Hypothalamus (tissue), 51 donors: ENCODE measurements around the gene ZSWIM4.

ENCODE experiments used
- DNase-seq, 51 donors: peaks; one replicate each; lab custom pipeline; 2025; lab: John Stamatoyannopoulos, UW

Gene ZSWIM4

DNA sequence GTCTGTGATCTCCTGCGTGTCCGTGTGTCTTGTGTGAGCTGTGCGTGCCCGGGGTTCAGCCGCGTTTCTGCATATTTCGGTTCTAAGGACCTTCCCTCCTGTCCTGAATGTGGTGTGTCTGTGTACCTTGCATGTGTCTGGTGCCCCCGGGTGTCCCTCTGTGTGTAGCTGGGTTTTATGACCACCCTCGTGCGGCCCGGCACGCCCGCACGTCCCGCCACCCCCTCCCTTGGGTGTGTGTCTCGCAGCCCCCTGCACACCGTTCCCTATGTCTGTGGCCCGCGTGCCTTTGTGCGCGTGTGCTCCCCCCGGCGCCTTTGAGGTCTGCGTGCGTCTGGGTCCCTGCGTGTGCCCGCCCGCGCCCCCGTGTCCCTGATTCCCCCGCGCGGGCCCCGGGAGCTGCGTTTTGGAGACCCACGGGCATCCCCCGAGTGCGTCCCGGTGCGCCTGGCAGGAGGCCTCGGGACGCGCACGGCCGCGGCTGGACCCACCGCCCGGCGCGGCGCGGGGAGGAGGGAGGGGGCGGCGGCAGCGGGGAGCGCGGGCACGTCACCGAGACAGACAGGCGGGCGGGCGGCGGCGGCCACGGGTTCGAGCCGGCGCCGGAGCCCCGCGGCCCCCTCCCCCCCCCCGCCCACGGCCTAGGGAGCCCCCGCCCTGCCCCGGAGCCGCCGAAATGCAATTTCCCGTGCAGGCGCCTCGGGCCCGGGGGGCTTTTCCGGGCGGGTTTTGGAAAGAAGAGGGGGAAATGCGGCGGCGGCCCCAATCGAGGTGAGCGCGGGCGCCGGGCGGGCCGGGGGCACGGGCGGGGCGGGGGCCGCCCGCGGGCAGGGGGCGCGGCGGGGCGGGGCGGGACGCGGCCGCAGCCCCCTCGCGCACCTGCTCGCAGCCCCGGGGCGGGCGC, 69.7 kb downstream of the ZSWIM4 start:
- DNase-seq, result peak in 2 of 51 donors; percentile 15 to 27

DNA sequence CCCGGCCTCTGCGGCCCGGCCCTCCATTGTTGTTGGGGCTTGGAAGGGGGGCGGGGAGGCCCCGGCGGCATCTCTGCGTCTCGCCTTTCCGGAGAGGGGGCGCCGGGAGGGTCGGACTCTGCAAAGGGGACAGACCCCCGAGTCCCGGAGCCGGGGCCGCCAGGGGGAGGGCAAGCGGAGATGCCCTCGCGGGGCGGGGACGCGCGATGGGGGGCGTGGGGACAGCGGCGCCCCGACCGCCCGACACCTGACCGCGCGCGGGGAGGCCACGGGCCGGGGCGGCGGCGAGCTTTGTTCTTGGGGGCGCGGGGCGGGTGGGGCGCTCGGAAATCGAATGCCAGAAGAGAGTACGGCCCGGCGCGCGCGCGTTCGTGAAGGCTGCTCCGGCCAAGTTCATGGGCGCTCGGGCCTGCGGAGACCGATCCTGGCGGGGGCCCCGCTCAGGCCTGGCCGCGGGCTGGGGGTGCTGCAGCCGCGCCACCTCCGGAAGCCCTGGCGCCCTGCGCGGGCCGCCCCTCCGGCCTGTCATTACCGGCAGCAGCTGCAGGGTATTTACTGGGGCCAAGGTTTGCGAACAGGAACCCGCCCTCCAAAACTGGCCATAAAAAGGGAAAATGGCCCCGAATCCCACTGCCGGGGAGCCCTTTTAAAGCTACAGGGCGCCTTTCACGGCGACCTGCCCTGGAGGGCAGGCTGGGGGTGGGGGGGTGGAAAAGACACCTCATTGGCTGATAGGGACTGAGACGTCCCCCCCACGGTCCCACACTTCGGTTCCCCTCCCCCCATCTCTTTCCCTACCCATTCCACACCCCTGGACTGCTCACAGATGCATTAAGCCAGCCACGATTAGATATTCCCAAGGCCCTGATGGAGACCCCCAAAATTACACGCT, 70.6 kb downstream of the ZSWIM4 start:
- peak in 10 of 51 donors; percentile 11 to 56 (median 42) for DNase-seq

DNA sequence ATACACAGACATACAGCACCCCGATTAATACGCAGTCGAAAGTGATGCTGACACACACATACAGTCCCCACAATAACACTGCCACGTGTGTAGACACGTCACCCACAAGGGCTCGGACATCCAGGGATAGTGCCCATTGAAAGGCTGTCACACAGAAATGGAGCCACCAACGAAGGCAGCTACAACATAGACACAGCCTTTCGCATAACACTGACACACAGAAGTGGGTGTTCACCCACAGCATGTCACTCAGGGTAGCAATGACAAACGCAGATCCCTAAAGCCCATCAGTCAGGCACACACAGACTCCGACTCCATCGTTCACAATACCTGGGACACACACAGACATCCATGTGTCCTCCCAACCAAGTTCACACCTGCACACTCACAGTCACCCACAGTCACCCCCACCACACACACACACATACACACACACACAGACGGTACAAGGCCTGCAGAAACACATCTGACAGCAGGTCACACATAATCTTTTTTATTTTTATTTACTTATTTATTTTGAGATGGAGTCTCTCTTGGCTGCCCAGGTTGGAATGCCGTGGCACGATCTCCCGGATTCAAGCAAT, 71.3 kb downstream of the ZSWIM4 start:
- DNase-seq, result peak in 6 of 51 donors; percentile 20 to 64 (median 47)

DNA sequence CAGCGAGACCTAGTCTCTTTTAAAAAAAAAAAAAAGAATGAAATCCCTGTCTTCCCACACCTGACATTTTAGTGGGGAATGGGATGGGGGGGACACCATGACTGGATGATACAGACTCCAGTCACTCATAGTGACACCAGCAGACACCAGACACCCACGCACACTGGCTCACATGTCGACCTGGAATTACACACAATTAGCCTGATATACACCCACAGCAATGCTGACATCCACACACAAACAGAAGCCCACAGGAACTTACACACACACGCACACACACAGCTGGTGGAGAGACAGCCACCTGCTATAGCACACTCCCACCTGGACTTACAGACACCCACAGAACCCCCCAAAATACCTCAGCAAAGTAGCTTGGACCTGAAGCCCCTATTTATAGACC, 73.4 kb downstream of the ZSWIM4 start:
- peak in 1 of 51 donors; percentile 55 for DNase-seq

DNA sequence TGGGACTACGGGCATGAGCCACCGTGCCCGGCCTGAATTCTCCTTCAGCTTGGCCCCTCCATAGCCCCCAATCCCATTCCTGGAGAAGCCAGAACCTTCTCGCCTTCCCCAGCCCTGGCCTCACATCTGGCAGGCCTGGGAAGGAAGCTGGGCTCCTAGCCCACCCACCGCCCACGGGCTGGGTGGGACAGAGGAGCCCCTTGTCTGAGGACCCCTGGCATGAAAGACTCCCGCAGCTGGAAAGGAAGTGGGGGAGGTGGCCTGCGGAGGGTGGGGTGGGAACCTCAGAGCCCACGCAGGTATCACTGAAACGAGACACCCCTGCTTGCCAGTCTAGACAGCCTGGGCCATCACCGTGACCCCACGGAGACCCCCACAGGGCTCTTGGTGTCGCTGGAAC, 74.0 kb downstream of the ZSWIM4 start:
- no peak for DNase-seq

DNA sequence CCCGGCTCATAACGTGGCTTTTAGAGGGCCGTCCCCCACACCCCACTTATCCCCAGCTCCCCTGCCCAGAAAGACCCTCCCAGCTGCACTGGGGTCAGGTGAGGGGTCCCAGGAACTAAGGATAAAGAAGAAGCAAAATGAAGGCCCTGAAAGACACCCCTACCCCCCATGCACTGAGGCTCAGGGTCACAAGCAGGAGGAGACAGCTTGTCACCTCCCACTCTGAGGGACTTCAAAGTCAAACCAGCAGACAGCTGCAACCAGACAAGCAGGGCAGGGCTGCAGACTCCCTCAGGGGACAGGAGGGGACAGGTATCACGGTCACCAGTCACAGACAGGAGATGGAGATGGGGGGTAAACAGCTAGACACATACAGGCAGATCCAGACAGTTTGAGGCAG, 75.6 kb downstream of the ZSWIM4 start:
- DNase-seq, result no peak

DNA sequence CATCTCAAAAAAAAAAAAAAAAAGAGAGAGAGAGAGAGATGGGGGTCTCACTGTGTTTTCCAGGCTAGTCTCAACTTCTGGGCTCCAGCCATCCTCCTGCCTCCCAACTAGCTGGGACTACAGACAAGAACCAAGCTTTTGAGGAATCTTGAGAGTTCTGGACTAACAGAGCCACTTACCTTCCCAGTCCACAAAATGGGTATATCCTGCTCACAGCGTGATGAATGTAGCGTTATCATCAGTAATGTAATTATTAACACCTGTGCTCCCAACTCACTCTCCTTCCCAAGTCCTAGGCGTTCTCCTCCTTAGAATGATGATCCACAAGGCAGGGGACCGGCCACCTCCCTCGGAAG, 77.1 kb downstream of the ZSWIM4 start:
- no peak for DNase-seq

DNA sequence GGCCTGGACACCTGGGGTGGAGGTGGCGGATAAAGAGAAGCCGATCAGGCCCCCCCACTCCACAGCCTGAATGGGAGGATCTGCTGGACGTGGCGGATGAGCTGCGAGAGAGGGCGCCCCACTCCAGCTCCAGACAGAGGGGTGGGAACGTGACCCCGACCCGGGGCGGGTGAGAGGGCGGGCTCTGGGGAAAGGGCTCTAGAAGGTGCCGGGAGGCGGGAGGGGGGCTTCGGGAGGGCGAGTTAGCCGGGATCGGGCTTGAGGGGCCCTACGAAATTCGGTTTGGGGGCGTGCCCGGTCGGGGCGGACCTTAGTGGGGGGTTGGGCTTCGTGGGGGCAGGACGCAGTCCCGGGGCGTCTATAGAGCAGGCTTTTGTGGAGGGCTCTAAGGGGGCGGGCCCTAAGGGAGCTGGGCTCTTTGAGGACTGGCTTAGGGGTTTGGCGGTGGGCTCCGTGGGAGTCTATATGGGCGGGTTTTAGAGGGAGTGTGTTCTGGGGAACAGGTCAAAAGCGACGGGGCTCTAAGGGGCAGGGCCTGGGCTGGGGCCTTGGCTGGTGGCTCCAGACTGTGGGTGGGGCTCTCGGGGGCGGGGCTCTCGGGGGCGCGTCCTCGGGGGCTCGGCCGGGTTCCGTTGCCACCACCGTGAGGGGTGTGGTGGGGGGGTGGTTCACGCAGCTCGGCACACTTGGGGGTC, 77.6 kb downstream of the ZSWIM4 start:
- DNase-seq, result peak in 1 of 51 donors; percentile 20

DNA sequence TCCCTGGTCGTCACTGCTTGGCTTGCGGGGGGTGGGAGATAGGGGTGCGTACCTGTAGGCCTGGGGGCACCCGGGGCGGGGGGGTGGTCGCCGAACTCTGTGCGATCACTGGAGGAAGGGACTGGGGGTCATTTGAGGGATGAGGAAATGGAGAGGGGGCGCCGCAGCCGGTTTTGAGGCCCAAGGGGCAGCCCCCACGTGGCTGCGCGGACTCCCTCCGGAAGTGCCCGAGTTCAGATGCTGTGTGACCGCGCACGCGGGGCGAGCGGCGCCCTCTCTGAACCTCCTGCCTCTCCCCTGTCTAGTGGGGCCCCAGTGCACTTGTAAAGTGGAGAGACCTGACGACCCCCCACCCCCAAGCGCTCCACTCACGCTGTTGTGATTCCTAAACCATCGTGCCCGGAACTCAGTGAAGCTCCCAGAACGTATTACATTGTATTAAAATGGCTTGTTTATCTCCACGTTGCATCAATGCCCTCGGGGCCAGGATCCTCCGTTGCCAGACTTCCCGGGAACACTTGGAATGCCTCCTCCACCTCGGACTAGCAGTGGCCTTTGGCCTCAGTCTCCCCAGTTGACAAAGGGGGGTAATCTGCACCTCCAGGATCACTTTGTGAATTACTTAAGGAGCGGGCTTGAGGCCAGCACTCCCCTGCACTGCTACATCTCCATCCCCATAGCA, 78.7 kb downstream of the ZSWIM4 start:
- DNase-seq, result no peak

DNA sequence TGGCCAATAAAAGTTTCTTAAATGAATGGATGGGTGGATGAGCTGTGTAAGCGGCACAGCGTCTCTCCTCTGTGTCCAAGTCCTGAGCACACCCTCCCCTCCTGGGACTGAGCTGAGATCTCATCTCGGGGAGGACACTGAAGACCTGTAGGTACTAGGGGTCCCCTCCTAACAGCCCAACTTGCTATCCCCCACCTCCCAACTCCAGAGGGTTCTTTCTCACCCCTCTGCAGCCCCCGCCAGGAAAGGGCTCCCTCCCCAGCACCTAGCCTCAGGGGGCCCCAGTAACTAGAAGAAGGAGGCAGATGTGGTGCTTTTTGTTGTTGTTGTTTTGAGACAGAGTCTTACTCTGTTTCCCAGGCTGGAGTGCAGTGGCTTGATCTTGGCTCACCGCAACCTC, 80.6 kb downstream of the ZSWIM4 start:
- no peak for DNase-seq

DNA sequence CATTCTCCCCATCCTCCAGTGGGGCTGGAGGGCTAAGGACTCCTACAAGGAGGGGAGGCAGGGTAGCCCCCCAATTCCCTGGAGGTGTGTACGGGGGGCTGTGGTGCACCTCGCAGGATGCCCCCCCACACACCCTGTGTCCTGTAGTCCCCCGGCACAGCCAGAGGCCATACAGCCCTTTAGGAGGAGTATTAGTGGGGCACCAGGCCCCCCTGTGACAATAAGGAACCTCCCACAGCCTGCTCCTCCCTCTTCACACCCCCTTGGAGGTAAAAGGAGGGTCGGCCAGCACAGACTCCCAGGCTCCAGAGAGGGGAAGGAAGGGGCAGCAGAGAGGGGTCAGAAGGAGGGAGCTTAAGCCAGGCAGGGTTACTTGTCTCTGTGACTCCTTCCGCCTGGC, 81.6 kb downstream of the ZSWIM4 start, which contains the start of gene NANOS3:
NANOS3 (plus strand) TSS at position 301 of the 400 bp plus-strand sequence. CDS start 115 bp downstream, outside the sequence.
- no peak for DNase-seq

DNA sequence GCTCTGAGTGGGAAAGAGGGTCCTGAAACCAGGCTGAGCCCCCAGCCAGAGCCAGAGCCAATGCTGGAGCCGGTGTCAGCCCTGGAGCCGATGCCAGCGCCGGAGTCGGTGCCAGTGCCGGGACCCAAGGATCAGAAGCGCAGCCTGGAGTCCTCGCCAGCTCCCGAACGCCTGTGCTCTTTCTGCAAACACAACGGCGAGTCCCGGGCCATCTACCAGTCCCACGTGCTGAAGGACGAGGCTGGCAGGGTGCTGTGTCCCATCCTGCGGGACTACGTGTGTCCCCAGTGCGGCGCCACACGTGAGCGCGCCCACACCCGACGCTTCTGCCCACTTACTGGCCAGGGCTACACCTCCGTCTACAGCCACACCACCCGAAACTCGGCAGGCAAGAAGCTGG, 82.1 kb downstream of the ZSWIM4 start:
- no peak for DNase-seq

DNA sequence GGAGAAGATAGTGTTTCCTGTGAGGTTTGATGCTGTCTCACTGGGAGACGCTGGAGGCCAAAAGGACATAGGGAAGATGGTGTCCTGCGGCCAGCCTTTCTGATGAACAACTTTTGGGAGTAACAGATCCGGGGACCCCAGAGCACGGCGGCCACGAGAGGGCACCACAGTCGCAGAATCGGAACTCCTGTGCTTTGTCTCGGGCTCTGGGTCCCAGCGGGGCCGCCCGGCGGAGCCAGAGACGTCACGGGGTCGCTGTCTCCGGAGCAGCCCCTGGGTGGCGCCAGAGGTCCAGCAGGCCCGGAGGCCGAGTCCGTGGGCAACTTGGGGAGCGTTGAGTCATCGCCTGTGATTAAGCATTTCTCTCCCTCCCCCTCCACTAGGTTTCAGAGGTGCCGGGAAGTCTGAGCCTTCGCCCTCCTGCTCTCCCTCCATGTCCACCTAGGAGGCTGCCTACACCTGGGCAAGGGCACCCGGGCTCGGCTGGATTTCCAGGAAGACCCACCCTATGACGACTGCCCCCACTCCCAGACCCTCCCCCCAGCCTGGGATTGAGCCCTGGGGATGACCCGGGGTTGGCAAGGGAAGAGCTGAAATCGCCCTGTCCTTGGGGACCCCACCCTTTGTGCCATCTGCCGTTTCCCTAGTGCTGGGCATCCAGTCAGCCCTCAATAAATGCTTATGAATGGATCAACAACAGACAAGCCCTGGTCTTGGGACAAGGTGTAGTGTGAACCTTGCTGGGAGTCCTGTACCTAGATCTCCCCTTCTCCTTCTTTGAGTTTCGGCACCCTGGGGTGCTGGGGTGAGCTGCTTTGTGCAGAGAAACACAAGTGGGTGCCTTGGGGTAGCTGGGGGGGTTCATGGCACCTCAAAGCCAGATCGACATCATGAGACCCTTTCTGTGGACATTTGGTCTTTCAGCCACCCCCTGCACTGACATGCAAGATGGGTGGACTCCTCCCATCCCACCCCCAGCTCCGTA, 85.1 kb downstream of the ZSWIM4 start:
- DNase-seq, result peak; percentile 36 to 99 (median 94)

DNA sequence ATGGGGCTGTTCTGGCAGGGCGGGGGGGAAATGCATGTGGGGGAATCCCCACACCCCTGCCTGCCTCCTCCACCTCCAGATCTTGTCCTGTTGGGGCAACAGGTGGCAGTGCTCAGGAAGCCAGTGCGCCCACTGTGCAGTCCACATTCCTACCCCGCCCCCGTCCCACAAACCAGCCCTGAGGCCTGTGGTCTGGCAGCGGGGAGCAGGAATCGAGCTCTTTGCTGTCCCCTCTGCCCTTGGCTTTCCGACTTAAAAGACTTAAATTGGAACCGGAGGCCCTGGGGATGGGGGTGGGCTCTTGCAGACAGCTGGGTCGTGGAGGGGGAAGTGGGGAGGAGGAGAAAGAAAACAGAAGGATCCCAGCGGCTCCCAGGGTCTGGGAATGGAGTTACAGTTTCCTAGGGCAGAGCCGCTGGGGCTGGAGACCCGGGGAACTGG, 86.0 kb downstream of the ZSWIM4 start:
- no peak for DNase-seq
